ENCODE data around the gene BOK.

- TF ChIP-seq CTCF (IDR thresholded peaks at IDR 0.05; ENCODE audit: insufficient read depth, low read depth, low read length) (no peak), EZH2 (IDR thresholded peaks at IDR 0.05; ENCODE audit: insufficient read depth, low read length) (no peak)
Observed at GRCh38 chr2:241609859-241610793, 51.6 kb downstream of the BOK start.

All from astrocyte (in vitro differentiated cells and primary cell).